ENCODE data around the gene NFATC1.

- TF ChIP-seq CTCF (IDR thresholded peaks at IDR 0.05; ENCODE audit: low read depth, low read length) (no peak), EZH2phosphoT487 (IDR thresholded peaks at IDR 0.05; ENCODE audit: low read depth) (no peak)
Observed at GRCh38 chr18:79386547-79386946, 9.2 kb upstream of the NFATC1 start.

Data from OCI-LY3 (cell line).